Mesendoderm (in vitro differentiated cells): ENCODE data around the gene REXO4. TPM values are rescaled to one million over a fixed set of nuclear protein-coding genes. Genes with fewer than 3 reads are reported as not detected.

ENCODE experiments used
- DNase-seq: peaks from one replicate; pipeline ENCODE4 v3.0.0; 2013
- H2AK5ac ChIP-seq: 2 replicates; pipeline ENCODE4 v1.6.1; 2013; ENCODE audit warnings: low read length, inconsistent platforms
- H2BK120ac ChIP-seq: 2 replicates; pipeline ENCODE4 v1.6.1; 2013; ENCODE audit warnings: low read depth, mild to moderate bottlenecking, low read length, moderate library complexity, mixed read lengths
- H2BK15ac ChIP-seq: replicated peaks from 2 replicates; pipeline ENCODE4 v1.6.1; 2013; ENCODE audit warnings: low read depth, mild to moderate bottlenecking, moderate library complexity
- H2BK5ac ChIP-seq: 2 replicates; pipeline ENCODE4 v1.6.1; 2013; ENCODE audit warnings: low read length, inconsistent platforms
- H3K18ac ChIP-seq: 2 replicates; pipeline ENCODE4 v1.6.1; 2013; ENCODE audit warnings: mild to moderate bottlenecking, low read length, mixed read lengths
- H3K23ac ChIP-seq: one replicate; pipeline ENCODE4 v1.6.1; 2013; ENCODE audit warnings: low read length
- H3K27ac ChIP-seq: 2 replicates; pipeline ENCODE4 v1.5.1; 2013; ENCODE audit warnings: low read depth, mild to moderate bottlenecking, inconsistent platforms, low read length, moderate library complexity
- H3K27me3 ChIP-seq: 2 replicates; pipeline ENCODE4 v1.6.1; 2013; ENCODE audit warnings: low read length, control low read depth, mild to moderate bottlenecking, inconsistent platforms; ENCODE audit not compliant: insufficient read depth, poor library complexity
- H3K36me3 ChIP-seq: 2 replicates; pipeline ENCODE4 v1.6.1; 2013; ENCODE audit warnings: low read length, inconsistent platforms; ENCODE audit not compliant: control insufficient read depth, insufficient read depth
- H3K4ac ChIP-seq: one replicate; pipeline ENCODE4 v1.6.1; 2013; ENCODE audit warnings: low read depth, mild to moderate bottlenecking, low read length, moderate library complexity
- H3K4me1 ChIP-seq: 2 replicates; pipeline ENCODE4 v1.6.1; 2013; ENCODE audit warnings: low read depth, low read length, inconsistent platforms; ENCODE audit not compliant: control insufficient read depth
- H3K4me2 ChIP-seq: 2 replicates; pipeline ENCODE4 v1.6.1; 2013; ENCODE audit warnings: low read length
- H3K4me3 ChIP-seq: 2 replicates; pipeline ENCODE4 v1.5.1; 2013; ENCODE audit warnings: mild to moderate bottlenecking, low read length
- H3K56ac ChIP-seq: one replicate; pipeline ENCODE4 v1.6.1; 2013; ENCODE audit warnings: low read length
- H3K79me1 ChIP-seq: 2 replicates; pipeline ENCODE4 v1.6.1; 2013; ENCODE audit warnings: low read length, inconsistent platforms
- H3K79me2 ChIP-seq: 2 replicates; pipeline ENCODE4 v1.6.1; 2013; ENCODE audit warnings: mild to moderate bottlenecking, low read length; ENCODE audit not compliant: control insufficient read depth, insufficient read depth
- H3K9ac ChIP-seq: 2 replicates; pipeline ENCODE4 v1.6.1; 2013; ENCODE audit warnings: low read length, inconsistent platforms
- H4K5ac ChIP-seq: one replicate; pipeline ENCODE4 v1.6.1; 2013; ENCODE audit warnings: low read length
- H4K8ac ChIP-seq: one replicate; pipeline ENCODE4 v1.6.1; 2013; ENCODE audit warnings: low read depth, mild to moderate bottlenecking, control low read depth, low read length, moderate library complexity
- WGBS: extraction: QIAGEN DNeasy Blood & Tissue Kit; methylation state at CpG from one replicate; pipeline ENCODE4 v1.1.7; 2013; ENCODE audit warnings: low lambda C conversion rate, missing lambda C conversion rate; ENCODE audit not compliant: insufficient coverage; ENCODE audit errors: extremely low coverage; 5-methylcytosine and 5-hydroxymethylcytosine counted together
- polyA plus RNA-seq, 2 experiments: library from polyadenylated mRNA; stranded (reverse); fragments of 200-250 nt; gene quantifications; one replicate each; pipeline ENCODE4 v1.2.3, GENCODE V29; 2013

REXO4 gene, protein sequence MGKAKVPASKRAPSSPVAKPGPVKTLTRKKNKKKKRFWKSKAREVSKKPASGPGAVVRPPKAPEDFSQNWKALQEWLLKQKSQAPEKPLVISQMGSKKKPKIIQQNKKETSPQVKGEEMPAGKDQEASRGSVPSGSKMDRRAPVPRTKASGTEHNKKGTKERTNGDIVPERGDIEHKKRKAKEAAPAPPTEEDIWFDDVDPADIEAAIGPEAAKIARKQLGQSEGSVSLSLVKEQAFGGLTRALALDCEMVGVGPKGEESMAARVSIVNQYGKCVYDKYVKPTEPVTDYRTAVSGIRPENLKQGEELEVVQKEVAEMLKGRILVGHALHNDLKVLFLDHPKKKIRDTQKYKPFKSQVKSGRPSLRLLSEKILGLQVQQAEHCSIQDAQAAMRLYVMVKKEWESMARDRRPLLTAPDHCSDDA
- 39.7 TPM for polyA plus RNA-seq (2013, experiment 1 of 2)
- 41.3 TPM for polyA plus RNA-seq (2013, experiment 2 of 2)

DNA sequence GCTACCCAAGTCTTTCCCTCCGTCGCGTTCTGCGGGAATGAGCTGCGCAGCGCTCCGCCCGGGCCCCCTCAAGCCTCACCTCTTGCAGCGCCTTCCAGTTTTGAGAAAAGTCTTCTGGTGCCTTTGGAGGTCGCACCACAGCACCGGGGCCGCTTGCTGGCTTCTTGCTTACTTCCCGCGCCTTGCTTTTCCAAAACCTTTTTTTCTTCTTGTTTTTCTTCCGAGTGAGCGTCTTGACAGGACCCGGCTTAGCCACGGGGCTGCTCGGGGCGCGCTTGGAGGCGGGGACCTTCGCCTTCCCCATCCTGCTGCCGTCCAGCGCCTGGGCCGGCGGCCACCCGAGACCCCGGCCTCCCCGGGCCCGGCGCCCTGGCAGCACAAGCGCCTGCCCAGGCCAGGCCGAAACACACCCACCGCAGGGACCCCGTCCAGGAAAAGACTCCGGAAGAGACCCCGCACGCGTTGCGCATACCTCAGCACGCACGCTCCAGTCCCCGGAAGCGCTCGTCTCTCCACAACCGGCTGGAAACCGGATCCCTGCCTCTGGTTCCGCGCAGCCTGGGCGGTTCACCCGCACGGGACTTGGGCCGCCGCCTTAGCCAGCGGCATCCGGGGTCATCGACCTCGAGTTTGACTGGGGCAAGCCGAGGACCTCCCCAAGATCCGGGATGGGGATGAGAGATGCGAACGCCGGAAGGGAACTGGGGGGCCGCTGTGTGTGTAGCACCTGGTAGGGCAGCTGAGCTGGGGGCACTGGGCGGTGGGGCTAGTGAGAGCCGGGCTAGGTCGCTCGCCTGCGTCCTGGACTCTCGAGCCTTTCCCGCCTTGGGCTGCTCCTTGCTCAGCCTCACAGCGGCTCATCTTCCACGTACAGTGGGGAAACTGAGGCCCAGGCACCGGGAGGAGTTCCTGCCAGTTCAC is at the start of gene REXO4:
REXO4 (minus strand) TSS at position 470 of the 921 bp plus-strand sequence; CDS start at position 304, 166 bp downstream.
- Histone ChIP-seq H3K4ac (no peak within 1 kb of the TSS), H2AK5ac (no peak within 1 kb of the TSS), H2BK120ac (no peak within 1 kb of the TSS), H2BK5ac (peak within 1 kb of the TSS; percentile 31), H4K8ac (no peak within 1 kb of the TSS), H3K79me1 (peaks cover 12% of the 10 kb centered on the region), H3K9ac (peak within 1 kb of the TSS; percentile 89), H3K4me2 (peak within 1 kb of the TSS; percentile 87), H4K5ac (peak within 1 kb of the TSS; percentile 12), H2BK15ac (no peak within 1 kb of the TSS), H3K56ac (peak within 1 kb of the TSS; percentile 94), H3K27ac (peak within 1 kb of the TSS; percentile 92), H3K36me3 (peaks cover 3% of the 10 kb centered on the region), H3K27me3 (no peaks in the 10 kb centered on the region), H3K4me3 (peak within 1 kb of the TSS; percentile 91), H3K18ac (peak within 1 kb of the TSS; percentile 21), H3K4me1 (no peaks in the 10 kb centered on the region), H3K23ac (peak within 1 kb of the TSS; percentile 6), H3K79me2 (peaks cover 19% of the 10 kb centered on the region)
- peak; percentile 98 for DNase-seq
- WGBS: no CpG with 5 or more reads among the region's 75 CpGs

DNA sequence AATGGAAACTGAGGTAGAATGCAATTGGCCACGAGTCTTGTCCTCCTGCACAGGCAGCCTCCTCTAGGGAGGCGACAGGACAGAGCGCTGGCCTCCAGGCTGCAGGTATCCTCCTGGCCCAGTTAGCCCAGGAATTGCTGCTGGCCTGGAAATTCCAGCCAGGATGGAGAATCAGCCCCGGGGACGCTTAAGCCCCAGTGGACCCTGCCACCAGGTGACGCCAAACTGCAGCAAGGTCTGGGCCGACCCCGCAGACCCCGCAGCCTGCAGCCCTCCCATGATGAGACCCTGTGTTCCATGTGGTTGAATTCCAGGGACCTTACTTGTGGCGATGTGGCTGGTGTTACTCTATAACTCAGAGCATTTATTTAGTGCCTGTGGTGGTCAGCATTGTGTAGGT is 49.3 kb upstream of the REXO4 start:
- no peak overlapping the region for H4K8ac ChIP-seq
- no peak overlapping the region for H2BK15ac ChIP-seq
- no peak overlapping the region for H3K23ac ChIP-seq
- no peak overlapping the region for H2BK120ac ChIP-seq
- no peak overlapping the region for H2BK5ac ChIP-seq
- H3K36me3 ChIP-seq: no peaks in the 10 kb centered on the region
- H4K5ac ChIP-seq: no peak overlapping the region
- WGBS: no CpG with 5 or more reads among the region's 10 CpGs
- H3K56ac ChIP-seq: no peak overlapping the region
- DNase-seq: peak; percentile 34
- no peak overlapping the region for H3K4me3 ChIP-seq
- H3K27ac ChIP-seq: no peak overlapping the region
- H3K4ac ChIP-seq: no peak overlapping the region
- H2AK5ac ChIP-seq: no peak overlapping the region
- no peaks in the 10 kb centered on the region for H3K79me1 ChIP-seq
- no peak overlapping the region for H3K18ac ChIP-seq
- H3K79me2 ChIP-seq: no peaks in the 10 kb centered on the region
- H3K4me2 ChIP-seq: no peak overlapping the region
- no peaks in the 10 kb centered on the region for H3K27me3 ChIP-seq
- no peaks in the 10 kb centered on the region for H3K4me1 ChIP-seq
- no peak overlapping the region for H3K9ac ChIP-seq

DNA sequence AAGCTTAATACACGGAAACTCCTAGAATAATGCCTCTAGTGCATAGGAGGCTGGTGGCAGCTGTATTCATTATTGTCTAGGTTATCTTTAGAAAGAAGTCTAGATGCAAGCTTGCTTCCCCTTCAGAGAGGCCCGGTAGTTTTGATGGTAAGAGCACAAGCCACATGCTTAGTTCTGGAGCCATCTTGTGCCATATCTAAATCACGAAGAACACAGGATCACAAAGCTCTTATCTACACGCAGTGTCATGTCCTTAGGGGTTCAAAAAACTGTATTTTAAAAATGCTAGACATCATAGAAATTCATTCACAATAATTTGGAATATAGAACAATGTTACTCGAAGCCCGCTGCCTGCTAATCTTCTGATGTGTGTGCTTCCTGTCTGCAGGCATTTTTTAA is 48.2 kb upstream of the REXO4 start:
- H3K36me3 ChIP-seq: no peaks in the 10 kb centered on the region
- no peak for DNase-seq
- no peak overlapping the region for H3K56ac ChIP-seq
- no peak overlapping the region for H3K4me3 ChIP-seq
- H3K18ac ChIP-seq: no peak overlapping the region
- H2AK5ac ChIP-seq: no peak overlapping the region
- H3K23ac ChIP-seq: no peak overlapping the region
- no peak overlapping the region for H2BK120ac ChIP-seq
- no peak overlapping the region for H3K4ac ChIP-seq
- H3K27me3 ChIP-seq: no peaks in the 10 kb centered on the region
- H3K27ac ChIP-seq: no peak overlapping the region
- H3K79me2 ChIP-seq: no peaks in the 10 kb centered on the region
- no peak overlapping the region for H4K8ac ChIP-seq
- no peak overlapping the region for H2BK5ac ChIP-seq
- no CpG with 5 or more reads among the region's 6 CpGs for WGBS
- H3K4me2 ChIP-seq: no peak overlapping the region
- no peak overlapping the region for H2BK15ac ChIP-seq
- no peak overlapping the region for H4K5ac ChIP-seq
- peaks cover 1% of the 10 kb centered on the region for H3K4me1 ChIP-seq
- peaks cover 3% of the 10 kb centered on the region for H3K79me1 ChIP-seq
- H3K9ac ChIP-seq: no peak overlapping the region

DNA sequence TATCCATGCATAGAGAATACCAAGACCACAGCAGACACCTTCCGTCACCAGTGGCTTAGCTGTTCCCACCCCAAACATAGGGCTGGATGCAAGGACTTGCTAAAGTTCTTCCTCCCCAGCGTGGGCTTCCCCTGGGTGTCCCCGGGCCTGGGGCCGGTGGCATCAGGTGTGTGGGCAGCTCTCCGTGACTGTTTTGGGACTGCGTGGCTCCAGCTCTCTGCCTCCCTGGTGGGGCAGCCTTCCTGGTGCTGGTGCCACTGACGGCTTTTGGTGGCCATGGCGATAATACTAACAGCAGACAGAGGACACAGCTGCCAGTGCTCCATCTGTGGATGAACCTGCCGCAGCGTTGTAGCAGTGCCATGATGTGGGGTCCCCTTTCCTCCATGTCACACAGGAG is 46.8 kb upstream of the REXO4 start:
- no peak overlapping the region for H4K8ac ChIP-seq
- H3K79me2 ChIP-seq: no peaks in the 10 kb centered on the region
- no peak overlapping the region for H3K23ac ChIP-seq
- no peak overlapping the region for H3K27ac ChIP-seq
- H3K27me3 ChIP-seq: no peaks in the 10 kb centered on the region
- H3K4me3 ChIP-seq: no peak overlapping the region
- no peak overlapping the region for H3K56ac ChIP-seq
- no peak overlapping the region for H2AK5ac ChIP-seq
- no peak overlapping the region for H3K9ac ChIP-seq
- no peak overlapping the region for H2BK15ac ChIP-seq
- H3K18ac ChIP-seq: no peak overlapping the region
- H3K4me1 ChIP-seq: peaks cover 4% of the 10 kb centered on the region
- no peak overlapping the region for H3K4ac ChIP-seq
- H3K36me3 ChIP-seq: no peaks in the 10 kb centered on the region
- H2BK120ac ChIP-seq: no peak overlapping the region
- peaks cover 3% of the 10 kb centered on the region for H3K79me1 ChIP-seq
- H3K4me2 ChIP-seq: no peak overlapping the region
- DNase-seq: no peak
- H2BK5ac ChIP-seq: no peak overlapping the region
- no CpG with 5 or more reads among the region's 10 CpGs for WGBS
- H4K5ac ChIP-seq: no peak overlapping the region

DNA sequence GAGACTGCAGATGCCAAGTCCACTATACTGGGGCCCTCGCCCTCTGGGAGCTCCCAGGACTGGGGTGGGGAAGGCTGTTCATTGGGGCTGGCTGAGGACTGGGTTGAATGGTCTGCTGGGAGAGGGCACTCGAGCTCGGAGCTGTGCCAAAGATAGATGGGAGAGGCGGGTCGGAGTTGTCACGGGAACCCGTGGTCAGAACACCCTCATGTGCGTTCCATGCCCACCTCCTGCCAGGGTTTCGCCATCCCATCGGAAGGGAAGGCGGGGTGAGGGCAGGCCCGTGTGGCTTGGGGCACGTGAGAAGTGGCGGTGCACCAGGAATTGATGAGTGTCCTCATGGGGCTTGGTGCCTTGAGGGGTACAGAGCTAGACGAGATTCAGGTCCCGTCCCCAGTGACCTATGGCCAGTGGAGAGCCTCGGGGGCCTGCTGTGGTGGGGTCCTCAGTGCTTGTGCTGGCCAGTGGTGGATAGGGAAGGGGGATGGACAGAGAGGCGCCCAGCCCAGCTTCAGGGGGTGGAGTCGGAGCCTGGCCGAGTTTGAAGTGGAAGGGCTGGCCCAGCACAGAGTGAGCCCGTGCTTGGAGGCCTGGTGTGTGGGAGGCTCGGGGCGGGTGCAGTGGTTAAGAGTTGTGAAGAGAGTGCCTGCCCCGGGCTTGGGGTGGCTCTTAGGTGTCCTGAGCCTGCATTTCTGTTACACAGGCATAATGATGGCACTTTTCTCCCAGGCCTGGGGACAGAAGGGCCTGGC is 46.2 kb upstream of the REXO4 start:
- Histone ChIP-seq H2AK5ac (no peak overlapping the region), H3K27me3 (no peaks in the 10 kb centered on the region), H3K4me1 (peaks cover 4% of the 10 kb centered on the region), H3K4me3 (no peak overlapping the region), H3K4ac (no peak overlapping the region), H3K27ac (no peak overlapping the region), H3K4me2 (no peak overlapping the region), H2BK120ac (no peak overlapping the region), H3K23ac (no peak overlapping the region), H4K5ac (no peak overlapping the region), H3K79me2 (no peaks in the 10 kb centered on the region), H3K79me1 (peaks cover 3% of the 10 kb centered on the region), H3K9ac (no peak overlapping the region), H3K36me3 (no peaks in the 10 kb centered on the region), H3K18ac (no peak overlapping the region), H2BK15ac (no peak overlapping the region), H4K8ac (no peak overlapping the region), H2BK5ac (no peak overlapping the region), H3K56ac (no peak overlapping the region)
- no peak for DNase-seq
- WGBS: no CpG with 5 or more reads among the region's 24 CpGs
